ENCODE data around the gene LDHAL6A. TPM values are rescaled to one million over a fixed set of nuclear protein-coding genes. Genes with fewer than 3 reads are reported as not detected.

The LDHAL6A gene
- total and polyA plus RNA-seq, 2 donors (not counting 3 experiments of a cell fraction or from before 2014, with no cell fraction given), result not detected

DNA sequence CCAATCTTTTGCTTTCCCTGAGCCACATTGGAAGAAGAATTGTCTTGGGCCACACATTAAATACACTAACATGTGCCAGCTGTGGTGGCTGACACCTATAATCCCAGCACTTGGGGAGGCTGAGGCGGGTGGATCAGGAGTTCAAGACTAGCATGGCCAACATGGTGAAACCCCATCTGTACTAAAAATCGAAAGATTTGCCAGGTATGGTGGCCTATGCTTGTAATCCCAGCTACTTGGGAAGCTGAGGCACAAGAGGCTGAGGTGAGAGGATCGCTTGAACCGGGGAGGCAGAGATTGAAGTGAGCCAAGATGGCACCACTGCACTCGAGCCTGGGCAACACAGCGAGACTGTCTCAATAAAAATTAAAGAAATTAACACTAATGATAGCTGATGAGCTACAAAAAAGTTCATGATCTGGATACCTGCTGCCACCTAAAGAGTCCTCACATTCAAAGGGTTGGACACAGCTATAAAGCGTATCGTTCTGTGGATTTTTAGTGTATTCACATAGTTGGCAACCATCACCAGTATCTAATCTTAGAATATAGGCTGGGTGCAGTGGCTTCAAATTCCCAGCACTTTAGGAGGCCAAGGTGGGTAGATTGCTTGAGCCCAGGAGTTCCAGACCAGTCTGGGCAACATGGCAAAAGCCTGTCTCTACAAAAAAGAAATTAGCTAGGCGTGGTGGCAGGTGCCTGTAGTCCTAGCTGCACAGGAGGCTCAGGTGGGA, 46.9 kb upstream of the LDHAL6A start:
- Histone ChIP-seq H3K4me3 (replicated peaks in 1 of 3; ENCODE audit: insufficient read depth in 1 of 3, low read depth in 1 of 3, low read length in 3 of 3) (no peak overlapping the region), H3K4me1 (ENCODE audit: control insufficient read depth, extremely low read depth, insufficient read depth, low read length) (no peaks in the 10 kb centered on the region), H3K36me3 (ENCODE audit: control insufficient read depth in 2 of 2, extremely low read depth in 1 of 2, insufficient read depth in 2 of 2, low read length in 2 of 2) (peaks cover 11 to 12% of the 10 kb centered on the region in 2 experiments), H3K9ac (replicated peaks; ENCODE audit: extremely low read depth, insufficient read depth, low read length) (no peak overlapping the region), H3K4me2 (ENCODE audit: insufficient read depth, low read length) (no peak overlapping the region), H3K79me2 (ENCODE audit: control insufficient read depth, insufficient read depth, low read length) (no peaks in the 10 kb centered on the region), H2AFZ (ENCODE audit: low read depth, low read length) (no peak overlapping the region), H3K9me3 (replicated peaks; ENCODE audit: control insufficient read depth, insufficient read depth, low read length) (no peaks in the 10 kb centered on the region), H3K27ac (ENCODE audit: insufficient read depth, low read depth, low read length) (no peak overlapping the region), H4K20me1 (replicated peaks; ENCODE audit: control insufficient read depth, extremely low read depth, insufficient read depth, low read length) (no peaks in the 10 kb centered on the region), H3K9me1 (replicated peaks; ENCODE audit: control insufficient read depth, extremely low read depth, insufficient read depth, low read length) (no peaks in the 10 kb centered on the region), H3K27me3 (ENCODE audit: control insufficient read depth in 2 of 2, insufficient read depth in 2 of 2, low read length in 2 of 2) (no peaks in the 10 kb centered on the region)
- dilution Hi-C loops (cut with MboI; ENCODE audit: extremely low pct_ligation_motif_present, low sequenced_read_pairs), result no loop called here
- ChIA-PET POLR2A (no interaction called here), CTCF (no interaction called here)
- no TSS peak for BruUV-seq (replicated peaks)
- TF ChIP-seq, protein P1, sequence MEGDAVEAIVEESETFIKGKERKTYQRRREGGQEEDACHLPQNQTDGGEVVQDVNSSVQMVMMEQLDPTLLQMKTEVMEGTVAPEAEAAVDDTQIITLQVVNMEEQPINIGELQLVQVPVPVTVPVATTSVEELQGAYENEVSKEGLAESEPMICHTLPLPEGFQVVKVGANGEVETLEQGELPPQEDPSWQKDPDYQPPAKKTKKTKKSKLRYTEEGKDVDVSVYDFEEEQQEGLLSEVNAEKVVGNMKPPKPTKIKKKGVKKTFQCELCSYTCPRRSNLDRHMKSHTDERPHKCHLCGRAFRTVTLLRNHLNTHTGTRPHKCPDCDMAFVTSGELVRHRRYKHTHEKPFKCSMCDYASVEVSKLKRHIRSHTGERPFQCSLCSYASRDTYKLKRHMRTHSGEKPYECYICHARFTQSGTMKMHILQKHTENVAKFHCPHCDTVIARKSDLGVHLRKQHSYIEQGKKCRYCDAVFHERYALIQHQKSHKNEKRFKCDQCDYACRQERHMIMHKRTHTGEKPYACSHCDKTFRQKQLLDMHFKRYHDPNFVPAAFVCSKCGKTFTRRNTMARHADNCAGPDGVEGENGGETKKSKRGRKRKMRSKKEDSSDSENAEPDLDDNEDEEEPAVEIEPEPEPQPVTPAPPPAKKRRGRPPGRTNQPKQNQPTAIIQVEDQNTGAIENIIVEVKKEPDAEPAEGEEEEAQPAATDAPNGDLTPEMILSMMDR (IDR thresholded peaks at IDR 0.05; ENCODE audit: extremely low read depth in 1 of 2, insufficient read depth in 1 of 2, low read depth in 1 of 2, low read length in 2 of 2), result no peak
- TF ChIP-seq EZH2 (IDR thresholded peaks at IDR 0.05; ENCODE audit: borderline replicate concordance, low read depth, low read length, severe bottlenecking) (no peak), GATA2 (IDR thresholded peaks at IDR 0.05; ENCODE audit: insufficient read depth, insufficient read length, low read depth, low read length) (no peak), FOS (IDR thresholded peaks at IDR 0.05; ENCODE audit: borderline replicate concordance, insufficient read depth, low read length) (no peak), MYC (IDR thresholded peaks at IDR 0.05; ENCODE audit: low read depth, low read length) (no peak), POLR2A (IDR thresholded peaks at IDR 0.05; ENCODE audit: low read depth, low read length) (no peak), JUN (IDR thresholded peaks at IDR 0.05; ENCODE audit: borderline replicate concordance, insufficient read depth, insufficient read length, low read depth) (no peak), POLR2AphosphoS5 (IDR thresholded peaks at IDR 0.05; ENCODE audit: insufficient read depth, low read depth, low read length) (no peak)
- TF ChIP-seq, protein P2, sequence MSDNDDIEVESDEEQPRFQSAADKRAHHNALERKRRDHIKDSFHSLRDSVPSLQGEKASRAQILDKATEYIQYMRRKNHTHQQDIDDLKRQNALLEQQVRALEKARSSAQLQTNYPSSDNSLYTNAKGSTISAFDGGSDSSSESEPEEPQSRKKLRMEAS (IDR thresholded peaks at IDR 0.05; ENCODE audit: insufficient read depth, insufficient read length), result no peak
- FAIRE-seq, result no peak
- intact Hi-C loops (cut with micrococcal nuclease), result no loop called here
- no peak for DNase-seq (ENCODE audit: low read depth, low spot score)
